Spleen (tissue), 11 donors: ENCODE measurements around the gene ASPG. TPM values are rescaled to one million over a fixed set of nuclear protein-coding genes. Genes with fewer than 3 reads are reported as not detected.
A peak's percentile ranks its signal among the peaks of the same experiment; 100 is the strongest.

Source experiments
- DNase-seq: peaks from one replicate; pipeline ENCODE4 v3.0.0-alpha.2; 2020
- H3K27ac ChIP-seq, 8 donors: fragments of 200-600 bp; sonication (generic) in 7 of 8; 1 replicate in 4 of 8; 2 replicates in 4 of 8; pipeline versions ENCODE4 v1.5.0 to v1.8.0; 2016 to 2021; ENCODE audit warnings: inconsistent platforms in 4 of 8, mild to moderate bottlenecking in 4 of 8, moderate library complexity in 1 of 8
- H3K27me3 ChIP-seq, 7 donors: fragments of 200-600 bp; sonication (generic) in 6 of 7; replicated peaks in 1 of 7; 1 replicate in 4 of 7; 2 replicates in 3 of 7; pipeline versions ENCODE4 v1.5.0 to v1.8.0; 2016 to 2021; ENCODE audit warnings: inconsistent platforms in 3 of 7, mild to moderate bottlenecking in 1 of 7
- H3K36me3 ChIP-seq, 6 donors: fragments of 200-600 bp; sonication (generic) in 5 of 6; 1 replicate in 4 of 6; 2 replicates in 2 of 6; pipeline versions ENCODE4 v1.5.0 to v1.8.0; 2016 to 2021; ENCODE audit warnings: inconsistent platforms in 2 of 6
- H3K4me1 ChIP-seq, 6 donors: fragments of 200-600 bp; sonication (generic) in 5 of 6; 1 replicate in 3 of 6; 2 replicates in 3 of 6; pipeline versions ENCODE4 v1.5.0 to v1.8.0; 2016 to 2021; ENCODE audit warnings: inconsistent platforms in 3 of 6
- H3K4me3 ChIP-seq, 8 donors: fragments of 200-600 bp; sonication (generic) in 7 of 8; 1 replicate in 4 of 8; 2 replicates in 4 of 8; pipeline versions ENCODE4 v1.5.0 to v1.8.0; 2016 to 2021; ENCODE audit warnings: inconsistent platforms in 4 of 8, mild to moderate bottlenecking in 4 of 8, moderate library complexity in 2 of 8
- H3K9me3 ChIP-seq, 8 donors: fragments of 200-600 bp; sonication (generic) in 7 of 8; 1 replicate in 4 of 8; 2 replicates in 4 of 8; pipeline versions ENCODE4 v1.5.0 to v1.8.0; 2016 to 2021; ENCODE audit warnings: inconsistent platforms in 4 of 8
- POLR2A ChIP-seq, 3 donors: fragments of 450-650 bp; IDR thresholded peaks; one replicate each; pipeline ENCODE4 v1.5.1; 2017; ENCODE audit warnings: antibody characterized with exemption in 3 of 3, mild to moderate bottlenecking in 1 of 3
- POLR2AphosphoS5 ChIP-seq, 3 donors: sonication (generic); formaldehyde crosslinking; IDR thresholded peaks; one replicate each; pipeline ENCODE4 v1.5.1; 2017; ENCODE audit warnings: antibody characterized with exemption in 3 of 3
- WGBS, 5 donors: extraction: QIAGEN DNeasy Blood & Tissue Kit in 3 of 5; methylation state at CpG; one replicate each; pipeline versions ENCODE4 v1.1.5 to v1.1.7; 2013 to 2018; 5-methylcytosine and 5-hydroxymethylcytosine counted together
- intact Hi-C: fragments of 100-400 bp; cut with DNase I; formaldehyde crosslinking; loops from one replicate; pipeline ENCODE4 v1.15.0; 2023; ENCODE audit warnings: low total_unique reads
- polyA plus RNA-seq, 3 donors: library from polyadenylated mRNA; stranded (reverse); fragments of 200-250 nt; gene quantifications; one replicate each; pipeline ENCODE4 v1.2.1, GENCODE V29; 2013
- total RNA-seq, 7 donors: library from RNA; depleted of rRNA in 3 of 7; stranded (reverse); fragments of >200 nt in 3 of 7; fragmentation: NEBNext Ultra II Directional in 4 of 7; extraction: Animal tissue kit (Norgen Biotek cat#: 25700) in 4 of 7; gene quantifications; one replicate each; pipeline versions ENCODE4 v1.1.0 to v1.2.1, GENCODE V29; 2016 to 2021
- TF ChIP-seq, protein P1 (sequence below), 11 experiments: fragments of 200-600 bp in 7 of 11; fragments of 450-650 bp in 4 of 11; sonication (generic) in 4 of 11; IDR thresholded peaks in 8 of 11; conservative IDR thresholded peaks in 3 of 11; 1 replicate in 7 of 11; 2 replicates in 4 of 11; pipeline versions ENCODE4 v1.4.0 to v1.8.0; 2016 to 2021; ENCODE audit warnings: antibody characterized with exemption in 11 of 11, inconsistent platforms in 4 of 11, mild to moderate bottlenecking in 1 of 11
- donor health status: healthy with polysubstance abuse.
- donor health status: DM: no; HTN: no; CAD: no; lungs with moderate emphysema.
- donor health status: DM: no; HTN: no; CAD: no.
- donor health status: Bipolar disorder and iron deficiency.
- donor health status: healthy.
- donor health status: DM: no; HTN: no; CAD: no.
- donor health status: DM: yes; HTN: yes; CAD: no.

ASPG gene
- total and polyA plus RNA-seq, 10 donors: 0.05 to 0.67 (median 0.26) TPM; not detected in 3

DNA sequence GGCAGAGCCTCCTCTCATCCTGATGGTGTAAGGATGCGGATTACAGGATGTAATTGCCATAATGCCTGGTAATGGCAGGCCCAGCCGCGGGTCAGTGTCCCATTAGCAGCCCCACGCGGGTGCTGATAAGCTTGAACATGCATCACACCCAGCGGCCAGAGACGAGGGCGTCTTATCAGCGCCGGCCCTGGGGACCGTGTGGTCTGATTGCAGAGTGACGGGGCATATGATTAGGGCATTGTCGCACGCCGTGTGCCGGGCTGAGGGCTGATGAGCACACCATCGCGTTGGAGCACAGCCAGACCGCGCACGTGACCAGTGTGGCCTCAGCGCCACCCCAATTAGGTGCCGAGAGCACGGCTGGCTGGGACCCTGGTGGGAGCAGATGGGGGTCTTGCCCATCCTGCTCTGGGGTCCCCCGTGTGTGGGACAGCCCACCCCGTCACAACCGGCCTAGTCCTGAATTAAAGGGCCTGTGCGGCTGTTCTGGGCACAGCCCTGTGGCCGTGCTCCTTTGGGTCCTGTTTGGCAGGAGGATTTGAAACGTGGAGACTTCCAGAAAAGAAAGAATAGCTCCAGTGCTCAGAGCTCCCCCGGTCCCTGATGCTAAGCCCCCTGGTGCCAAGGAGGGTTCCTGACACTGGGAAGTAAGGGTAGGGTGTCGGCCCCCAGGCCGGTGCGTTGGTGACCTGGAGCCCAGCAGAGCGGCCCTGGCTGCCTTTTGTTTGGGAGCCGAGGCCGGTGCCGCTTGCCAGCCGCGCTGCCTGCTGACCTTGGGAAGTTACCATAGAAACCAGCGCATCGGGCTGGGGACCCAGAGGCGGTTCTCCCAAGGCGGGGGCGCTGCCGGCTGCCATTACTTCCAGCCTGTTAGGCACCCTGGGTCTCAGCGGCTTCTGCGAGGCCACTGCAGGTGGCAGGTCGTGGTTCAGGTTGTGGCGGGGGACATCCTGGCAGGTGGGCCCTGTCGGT lies 73.6 kb downstream of the ASPG start:
- intact Hi-C loops: no loop called here
- Histone ChIP-seq H3K36me3 (no peaks in the 10 kb centered on the region), H3K9me3 (no peaks in the 10 kb centered on the region), H3K27me3 (peaks cover 0 to 5% (median 0%) of the 10 kb centered on the region in 7 donors), H3K4me3 (no peak overlapping the region), H3K4me1 (peaks cover 0 to 35% (median 10%) of the 10 kb centered on the region in 6 donors), H3K27ac (no peak overlapping the region)
- TF ChIP-seq POLR2AphosphoS5 (IDR thresholded peaks at IDR 0.05) (peak in 1 of 3 donors; percentile 7), POLR2A (IDR thresholded peaks at IDR 0.05) (no peak)
- 72 to 85% (median 83%) methylated on average over 35 to 51 of the region's 51 CpGs for WGBS, 5 donors
- no peak for DNase-seq

DNA sequence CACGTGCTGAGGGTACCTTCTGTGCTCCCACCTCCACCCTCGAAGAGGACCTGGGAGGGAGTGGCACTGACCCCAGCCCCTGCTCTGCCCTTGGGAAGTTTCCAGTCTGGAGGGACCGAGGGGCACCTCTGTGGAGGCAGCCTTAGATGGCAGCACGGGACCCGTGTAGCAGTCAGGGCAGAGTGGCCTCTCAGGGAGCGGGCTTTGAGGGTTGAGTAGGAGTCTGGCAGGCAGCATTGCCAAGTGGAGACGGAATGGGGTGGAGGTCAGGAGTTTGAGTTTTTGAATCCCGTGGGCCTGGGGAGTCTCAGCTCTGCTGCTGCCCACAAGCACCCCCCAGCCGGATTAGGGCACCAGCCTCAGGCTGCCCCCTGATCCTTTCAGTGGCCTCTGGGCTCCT lies 74.5 kb downstream of the ASPG start:
- no peak for DNase-seq
- H3K9me3 ChIP-seq: no peaks in the 10 kb centered on the region
- 77 to 91% (median 87%) methylated on average over 3 to 9 of the region's 9 CpGs for WGBS, 5 donors
- TF ChIP-seq, protein P1, sequence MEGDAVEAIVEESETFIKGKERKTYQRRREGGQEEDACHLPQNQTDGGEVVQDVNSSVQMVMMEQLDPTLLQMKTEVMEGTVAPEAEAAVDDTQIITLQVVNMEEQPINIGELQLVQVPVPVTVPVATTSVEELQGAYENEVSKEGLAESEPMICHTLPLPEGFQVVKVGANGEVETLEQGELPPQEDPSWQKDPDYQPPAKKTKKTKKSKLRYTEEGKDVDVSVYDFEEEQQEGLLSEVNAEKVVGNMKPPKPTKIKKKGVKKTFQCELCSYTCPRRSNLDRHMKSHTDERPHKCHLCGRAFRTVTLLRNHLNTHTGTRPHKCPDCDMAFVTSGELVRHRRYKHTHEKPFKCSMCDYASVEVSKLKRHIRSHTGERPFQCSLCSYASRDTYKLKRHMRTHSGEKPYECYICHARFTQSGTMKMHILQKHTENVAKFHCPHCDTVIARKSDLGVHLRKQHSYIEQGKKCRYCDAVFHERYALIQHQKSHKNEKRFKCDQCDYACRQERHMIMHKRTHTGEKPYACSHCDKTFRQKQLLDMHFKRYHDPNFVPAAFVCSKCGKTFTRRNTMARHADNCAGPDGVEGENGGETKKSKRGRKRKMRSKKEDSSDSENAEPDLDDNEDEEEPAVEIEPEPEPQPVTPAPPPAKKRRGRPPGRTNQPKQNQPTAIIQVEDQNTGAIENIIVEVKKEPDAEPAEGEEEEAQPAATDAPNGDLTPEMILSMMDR (IDR thresholded peaks at IDR 0.05 in 8 of 11, conservative IDR thresholded peaks at IDR 0.05 in 3 of 11): no peak
- TF ChIP-seq POLR2A (IDR thresholded peaks at IDR 0.05): no peak
- H3K27me3 ChIP-seq: peaks cover 0 to 5% (median 0%) of the 10 kb centered on the region in 7 donors
- intact Hi-C loops: no loop called here
- peaks cover 0 to 31% (median 7%) of the 10 kb centered on the region in 6 donors for H3K4me1 ChIP-seq
- H3K36me3 ChIP-seq: no peaks in the 10 kb centered on the region
- H3K4me3 ChIP-seq: no peak overlapping the region
- no peak overlapping the region for H3K27ac ChIP-seq

DNA sequence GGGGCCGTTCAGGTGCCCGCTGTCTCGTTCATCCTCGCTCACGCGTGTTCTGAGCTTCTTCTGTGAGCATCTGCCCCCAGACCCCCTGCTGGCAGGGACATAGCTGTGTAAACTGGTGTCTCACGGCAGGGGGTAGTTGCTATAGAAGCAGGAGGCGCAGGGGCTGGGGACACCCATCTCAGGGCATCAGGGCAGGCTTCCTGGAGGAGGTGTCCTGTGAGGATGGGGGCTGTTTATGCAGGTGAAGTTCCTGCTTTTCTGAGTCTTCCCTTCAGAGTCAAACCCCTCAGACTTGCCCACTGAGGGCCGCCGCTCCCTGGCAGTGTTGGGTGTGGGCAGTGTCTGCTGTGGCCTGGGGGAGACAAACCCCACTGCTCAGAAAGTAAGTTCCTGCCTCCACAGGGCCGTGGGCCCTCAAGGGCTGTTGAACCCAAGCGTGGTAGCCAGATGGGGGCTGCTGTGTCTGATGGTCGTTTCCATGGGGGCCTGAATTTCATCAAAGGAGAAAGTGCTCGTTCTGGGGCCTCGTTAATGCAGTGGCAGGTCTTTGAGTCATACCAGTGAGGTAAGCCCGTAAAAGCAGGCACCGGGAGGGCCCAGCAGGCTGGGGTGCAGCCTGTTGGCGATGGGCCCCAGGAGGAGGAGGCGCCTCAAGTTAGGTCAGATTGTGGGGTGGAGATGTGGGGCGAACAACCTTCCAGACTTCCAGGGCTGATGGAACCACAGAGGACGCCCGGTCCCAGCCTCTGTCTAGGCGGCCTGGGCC lies 76.3 kb downstream of the ASPG start:
- intact Hi-C loops: no loop called here
- no peak overlapping the region for H3K4me3 ChIP-seq
- DNase-seq: no peak
- peaks cover 0 to under 1% (median 0%) of the 10 kb centered on the region in 6 donors for H3K36me3 ChIP-seq
- no peak overlapping the region for H3K27ac ChIP-seq
- no peaks in the 10 kb centered on the region for H3K27me3 ChIP-seq
- peaks cover 0 to 18% (median 7%) of the 10 kb centered on the region in 6 donors for H3K4me1 ChIP-seq
- no peaks in the 10 kb centered on the region for H3K9me3 ChIP-seq
- TF ChIP-seq POLR2AphosphoS5 (IDR thresholded peaks at IDR 0.05) (no peak), POLR2A (IDR thresholded peaks at IDR 0.05) (no peak)
- TF ChIP-seq, protein P1 (IDR thresholded peaks at IDR 0.05 in 8 of 11, conservative IDR thresholded peaks at IDR 0.05 in 3 of 11): no peak
- 86 to 94% (median 90%) methylated on average over 19 to 23 of the region's 23 CpGs for WGBS, 5 donors

DNA sequence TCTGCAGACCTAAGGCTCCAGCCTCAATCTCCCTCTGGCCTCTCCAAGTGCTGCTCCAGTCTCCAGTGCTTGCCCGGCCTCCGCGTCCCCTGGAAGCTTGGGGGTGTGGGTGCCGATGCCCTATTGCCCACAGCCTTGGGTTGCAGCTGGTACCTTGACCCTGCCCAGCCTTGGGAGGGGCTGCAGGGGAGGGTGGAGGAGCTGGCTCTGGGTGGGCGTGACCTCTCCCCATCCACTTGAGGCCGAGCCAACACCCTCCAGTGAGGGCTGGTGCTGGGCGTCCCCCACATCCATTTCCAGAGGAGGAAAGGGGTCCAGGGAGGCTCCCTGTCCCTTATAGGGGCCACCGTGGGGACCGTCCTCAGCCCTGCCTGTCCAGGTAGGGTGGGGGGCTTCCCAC lies 77.0 kb downstream of the ASPG start:
- no peak overlapping the region for H3K4me3 ChIP-seq
- DNase-seq: no peak
- 60 to 92% (median 63%) methylated on average over 2 to 9 of the region's 9 CpGs for WGBS, 5 donors
- H3K36me3 ChIP-seq: peaks cover 0 to 8% (median 0%) of the 10 kb centered on the region in 6 donors
- no peak overlapping the region for H3K27ac ChIP-seq
- intact Hi-C loops: no loop called here
- H3K9me3 ChIP-seq: no peaks in the 10 kb centered on the region
- H3K4me1 ChIP-seq: peaks cover 0 to 18% (median 7%) of the 10 kb centered on the region in 6 donors
- peak in 1 of 3 donors; percentile 45 for TF ChIP-seq POLR2AphosphoS5 (IDR thresholded peaks at IDR 0.05)
- no peak for TF ChIP-seq POLR2A (IDR thresholded peaks at IDR 0.05)
- TF ChIP-seq, protein P1 (IDR thresholded peaks at IDR 0.05 in 8 of 11, conservative IDR thresholded peaks at IDR 0.05 in 3 of 11): no peak
- H3K27me3 ChIP-seq: peaks cover 0 to under 1% (median 0%) of the 10 kb centered on the region in 7 donors
